DMS79 (cell line): ENCODE measurements around the gene SNX19.

Source experiments
- DNase-seq: peaks from one replicate; lab custom pipeline; 2025; lab: John Stamatoyannopoulos, UW

Gene SNX19

DNA sequence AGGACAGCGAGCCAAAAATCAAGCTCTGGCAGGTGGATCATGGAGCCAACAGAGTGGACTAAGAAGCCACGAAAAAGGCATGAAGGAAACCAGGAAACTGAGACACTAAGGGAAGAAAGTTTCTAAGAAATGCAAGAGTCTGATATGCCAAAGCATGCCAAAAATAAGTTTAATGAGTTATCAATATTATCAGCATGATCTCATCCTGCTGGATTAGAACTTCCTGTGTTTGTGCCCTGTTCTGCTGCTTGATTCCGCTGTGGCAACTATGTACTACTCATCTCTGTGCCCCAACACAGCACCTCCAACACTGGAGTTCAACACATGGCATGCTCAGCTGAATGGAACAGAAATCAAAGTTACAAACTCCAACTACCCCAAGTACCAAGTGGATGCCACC lies 10.8 kb downstream of the SNX19 start:
- no peak for DNase-seq

DNA sequence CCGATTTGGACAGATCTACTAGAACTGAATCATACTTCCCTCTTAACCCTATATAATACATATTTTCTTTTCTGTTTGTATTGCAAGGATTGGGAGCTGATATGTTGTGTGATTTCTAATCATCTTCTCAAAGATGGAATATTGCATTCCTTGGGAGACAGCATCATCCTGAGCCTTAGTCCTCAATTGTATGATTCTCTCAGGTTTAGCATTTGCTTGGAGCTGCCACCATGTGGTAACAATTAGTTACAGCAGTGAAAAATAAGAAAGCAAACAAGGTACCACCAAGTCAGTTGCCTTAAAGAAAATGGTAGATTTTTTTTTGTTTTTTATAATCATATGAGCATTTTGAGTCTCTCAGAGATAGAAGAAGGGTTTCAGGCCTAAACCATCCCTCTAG lies 11.9 kb downstream of the SNX19 start:
- no peak for DNase-seq

GRCh38 chr11:130902380-130902779 lies 13.9 kb downstream of the SNX19 start:
- no peak for DNase-seq

DNA sequence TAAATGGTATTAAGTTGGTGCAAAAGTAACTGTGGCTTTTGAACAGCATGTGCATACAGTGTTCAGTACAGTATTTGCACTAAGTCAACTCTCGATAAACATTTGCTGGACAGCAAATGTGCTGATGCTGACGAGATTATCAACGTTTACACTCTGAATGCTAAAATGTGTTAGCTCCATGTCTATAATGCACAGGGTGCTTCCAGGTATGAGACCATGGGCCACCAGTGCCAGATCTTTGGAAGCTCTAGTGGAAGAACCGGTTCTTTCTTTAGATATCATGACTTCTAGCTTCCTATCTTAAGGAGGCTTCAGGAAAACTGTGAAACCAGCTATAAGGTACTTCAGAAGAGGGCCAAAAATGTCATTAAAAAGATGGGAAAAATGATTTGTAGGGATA lies 17.2 kb downstream of the SNX19 start:
- DNase-seq = no peak

- no peak for DNase-seq
Measured at GRCh38 chr11:130897262-130898182, 18.8 kb downstream of the SNX19 start.

- peak; percentile 60 for DNase-seq
Measured at GRCh38 chr11:130894322-130895025, 21.8 kb downstream of the SNX19 start.

DNA sequence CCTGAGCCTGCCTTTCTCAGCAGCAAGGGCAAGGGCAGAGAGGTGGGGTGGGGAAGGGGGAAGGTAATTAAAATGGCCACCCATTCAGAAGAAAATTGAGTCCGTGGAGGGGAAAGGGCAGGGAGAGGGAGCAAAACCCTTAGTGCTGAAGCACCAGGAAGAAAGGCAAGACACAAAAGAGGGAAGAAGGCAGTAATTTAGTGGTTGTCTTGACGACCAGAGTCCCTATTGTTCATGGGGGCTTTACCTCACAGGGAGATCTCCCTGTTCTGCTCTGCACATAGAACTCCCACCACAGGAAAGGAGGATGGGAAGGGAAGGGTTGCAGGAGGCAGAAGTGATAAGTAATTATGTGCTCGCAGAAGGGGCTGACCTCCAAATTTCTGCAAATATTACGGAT lies 23.4 kb downstream of the SNX19 start:
- DNase-seq = no peak

DNA sequence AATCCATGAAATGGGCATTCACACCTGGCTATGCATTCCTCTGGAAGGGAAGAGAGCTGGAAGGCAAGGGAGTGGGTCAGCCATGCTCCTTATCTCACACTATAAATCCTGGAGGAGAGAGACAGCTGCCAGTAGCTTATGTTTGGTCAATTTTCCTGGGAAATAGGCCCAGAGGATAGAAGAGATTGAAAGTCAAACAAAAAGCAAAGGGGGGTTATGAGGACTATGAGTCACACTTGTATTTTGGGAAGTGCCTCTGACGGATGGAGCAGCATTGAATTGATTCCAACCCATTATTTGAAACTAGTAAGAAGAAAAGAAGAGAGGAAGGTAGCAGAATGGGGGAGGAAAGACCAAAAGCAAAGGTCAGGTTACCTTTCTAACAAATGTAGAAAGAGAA lies 25.0 kb downstream of the SNX19 start:
- no peak for DNase-seq

- no peak for DNase-seq
Measured at GRCh38 chr11:130890039-130890745, 26.1 kb downstream of the SNX19 start.

GRCh38 chr11:130888790-130889189 lies 27.5 kb downstream of the SNX19 start:
- no peak for DNase-seq

GRCh38 chr11:130886704-130887103 lies 29.6 kb downstream of the SNX19 start:
- DNase-seq = no peak

- no peak for DNase-seq
Measured at GRCh38 chr11:130882138-130882551, 34.1 kb downstream of the SNX19 start.

GRCh38 chr11:130881475-130882137 lies 34.7 kb downstream of the SNX19 start:
- DNase-seq = no peak

- DNase-seq = no peak
Measured at GRCh38 chr11:130879836-130880235, 36.4 kb downstream of the SNX19 start.

- DNase-seq = no peak
Measured at GRCh38 chr11:130876931-130877915, 39.1 kb downstream of the SNX19 start.

GRCh38 chr11:130876100-130876499 lies 40.2 kb downstream of the SNX19 start:
- DNase-seq = no peak

- no peak for DNase-seq
Measured at GRCh38 chr11:130874955-130875531, 41.2 kb downstream of the SNX19 start.

DNA sequence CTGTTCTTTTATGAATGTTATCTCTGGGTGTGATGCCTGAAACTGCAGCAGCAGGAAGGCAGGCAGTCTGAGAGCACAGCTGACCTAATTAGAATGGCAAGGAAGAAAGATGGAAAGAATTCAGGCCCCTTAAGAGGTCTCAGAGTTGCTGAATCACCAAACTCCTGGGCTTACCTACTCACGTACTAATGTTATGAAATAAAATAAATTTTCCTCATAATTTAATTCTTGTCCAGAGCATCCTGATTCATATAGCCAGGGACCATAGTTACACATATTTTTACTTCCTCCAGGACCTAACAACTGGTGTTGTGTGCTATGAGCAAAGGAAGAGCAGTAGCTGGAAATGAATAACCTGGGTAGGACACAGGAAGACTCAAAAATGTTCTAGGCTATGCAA lies 41.9 kb downstream of the SNX19 start:
- DNase-seq = no peak

GRCh38 chr11:130873761-130874160 lies 42.5 kb downstream of the SNX19 start:
- no peak for DNase-seq

- no peak for DNase-seq
Measured at GRCh38 chr11:130872981-130873380, 43.3 kb downstream of the SNX19 start.

DNA sequence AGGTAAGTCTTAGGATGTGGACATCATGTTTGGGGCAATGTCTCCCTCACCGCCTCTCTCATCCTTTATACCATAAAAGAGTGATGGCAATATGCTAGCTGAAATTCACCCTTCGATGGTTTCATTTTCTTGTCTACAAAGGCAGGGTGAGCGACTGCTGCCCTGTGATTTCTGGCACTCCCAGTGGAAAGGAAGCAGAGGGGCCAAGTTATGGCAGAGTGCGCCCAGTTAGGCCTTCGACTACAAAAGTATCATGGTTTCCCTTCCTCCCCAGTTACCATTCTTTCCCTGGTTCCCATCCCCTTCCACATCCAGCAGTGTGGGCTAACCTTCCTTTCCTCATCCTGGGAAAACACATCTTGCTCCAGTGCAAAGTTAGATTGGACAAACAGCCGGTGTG lies 43.8 kb downstream of the SNX19 start:
- DNase-seq = no peak
